Stimulated activated CD4-positive, alpha-beta T cell treated with anti-CD3 and anti-CD28 coated beads, TNF-alpha, amount 100 ng/mL, for 4 hours (primary cell): ENCODE measurements around the gene CLUH.
"Not testable (repeated sequence)": the region's sequence is repeated elsewhere in the genome, so short reads cannot be mapped to it uniquely, and the experiment has no call there.

Experiments
- DNase-seq, 3 experiments: peaks; one replicate each; pipeline ENCODE4 v3.0.0-alpha.2; 2020; ENCODE audit warnings: low read depth in 3 of 3

CLUH gene

GRCh38 chr17:2688351-2689342 lies 22.9 kb downstream of the CLUH start:
- no peak for DNase-seq

GRCh38 chr17:2687074-2687418 lies 24.5 kb downstream of the CLUH start:
- DNase-seq, result no peak

GRCh38 chr17:2685696-2686095 lies 25.9 kb downstream of the CLUH start:
- no peak for DNase-seq

DNA sequence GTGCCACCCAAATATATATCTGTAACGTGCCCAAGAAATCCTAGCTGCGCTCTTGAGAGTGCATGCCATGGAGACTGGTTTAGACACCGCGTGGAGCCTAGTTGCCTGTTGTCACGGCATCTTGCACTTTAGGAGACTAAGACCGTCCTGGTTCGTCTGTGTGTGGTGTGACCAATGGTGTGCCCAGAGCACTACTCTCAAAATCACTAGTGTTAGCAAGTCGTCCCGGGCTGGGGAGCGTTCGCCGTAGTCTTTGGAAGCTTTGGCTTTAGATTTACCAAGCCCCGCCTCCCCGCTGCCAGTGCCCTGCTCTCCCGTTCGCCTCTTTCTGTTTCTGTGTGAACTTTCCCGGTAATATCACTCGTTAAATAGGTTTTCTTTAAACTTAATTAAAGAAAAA lies 27.0 kb downstream of the CLUH start:
- no peak for DNase-seq

GRCh38 chr17:2683912-2684311 lies 27.7 kb downstream of the CLUH start:
- DNase-seq, result no peak

DNA sequence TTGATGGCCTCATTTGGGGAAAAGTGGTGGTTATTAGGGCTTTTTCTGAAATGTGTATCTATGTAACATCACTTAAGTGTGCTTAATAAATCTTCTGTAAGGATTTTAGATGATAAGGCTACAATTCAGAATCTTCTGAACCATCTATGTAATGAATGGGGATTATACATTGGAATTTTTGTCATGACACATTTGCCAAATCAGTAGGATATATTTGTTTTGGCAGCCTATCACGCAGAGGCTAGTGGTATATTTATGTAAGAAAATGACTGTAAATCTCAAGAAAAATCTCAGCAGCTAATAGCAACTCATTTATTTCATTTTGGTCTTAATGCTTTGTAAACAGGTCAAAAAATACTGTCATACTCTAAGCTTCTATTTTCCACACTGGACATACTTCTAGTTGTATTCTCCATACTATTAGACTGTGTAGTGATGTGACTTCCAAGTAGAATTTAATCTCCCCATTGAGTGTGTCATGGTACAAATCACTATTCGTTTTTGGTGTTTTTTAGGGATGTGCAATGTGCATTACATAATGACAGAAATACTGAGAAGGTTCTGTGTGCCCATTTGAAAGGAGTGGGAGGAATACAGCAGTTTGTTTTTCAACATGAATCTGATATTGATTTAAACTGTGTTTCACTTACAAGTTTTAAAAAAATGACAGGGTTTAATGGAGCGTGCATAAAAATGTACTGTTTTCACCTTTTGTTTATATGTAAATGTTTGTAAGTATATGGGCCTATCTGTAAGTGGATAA lies 29.2 kb downstream of the CLUH start:
- no peak for DNase-seq

GRCh38 chr17:2681650-2682049 lies 29.9 kb downstream of the CLUH start:
- DNase-seq, result no peak

GRCh38 chr17:2680961-2681360 lies 30.6 kb downstream of the CLUH start:
- DNase-seq, result no peak

- not testable (repeated sequence) for DNase-seq
These were observed 32.3 kb downstream of the CLUH start for GRCh38 chr17:2679247-2679646.

DNA sequence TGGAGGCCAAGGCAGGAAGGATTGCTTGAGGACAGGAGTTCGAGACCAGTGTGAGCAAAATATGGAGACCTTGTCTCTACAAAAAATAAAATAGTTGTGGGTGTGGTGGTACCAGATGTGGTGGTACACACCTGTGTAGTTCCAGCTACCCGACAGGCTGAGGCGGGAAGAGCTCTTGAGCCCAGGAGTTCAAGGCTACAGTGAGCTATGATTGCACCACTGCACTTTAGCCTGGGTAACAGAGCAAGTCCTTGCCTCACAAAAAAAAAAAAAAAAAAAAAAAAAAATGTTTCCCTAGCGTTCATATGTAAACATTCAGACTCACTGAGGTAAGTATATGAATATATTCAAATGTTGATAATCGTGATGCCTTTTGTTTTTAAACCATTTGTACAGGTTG lies 39.5 kb downstream of the CLUH start:
- no peak for DNase-seq

DNA sequence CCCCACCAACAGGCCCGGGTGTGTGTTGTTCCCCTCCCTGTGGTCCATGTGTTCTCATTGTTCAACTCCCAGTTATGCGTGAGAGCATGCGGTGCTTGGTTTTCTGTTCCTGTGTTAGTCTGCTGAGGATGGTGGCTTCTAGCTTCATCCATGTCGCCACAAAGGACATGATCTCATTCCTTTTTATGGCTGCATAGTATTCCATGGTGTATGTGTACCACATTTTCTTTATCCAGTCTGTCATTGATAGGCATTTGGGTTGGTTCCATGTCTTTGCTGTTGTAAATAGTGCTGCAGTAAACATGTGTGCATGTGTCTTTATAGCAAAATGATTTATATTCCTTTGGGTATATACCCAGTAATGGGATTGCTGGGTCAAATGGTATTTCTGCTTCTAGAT lies 51.2 kb downstream of the CLUH start:
- not testable (repeated sequence) for DNase-seq

DNA sequence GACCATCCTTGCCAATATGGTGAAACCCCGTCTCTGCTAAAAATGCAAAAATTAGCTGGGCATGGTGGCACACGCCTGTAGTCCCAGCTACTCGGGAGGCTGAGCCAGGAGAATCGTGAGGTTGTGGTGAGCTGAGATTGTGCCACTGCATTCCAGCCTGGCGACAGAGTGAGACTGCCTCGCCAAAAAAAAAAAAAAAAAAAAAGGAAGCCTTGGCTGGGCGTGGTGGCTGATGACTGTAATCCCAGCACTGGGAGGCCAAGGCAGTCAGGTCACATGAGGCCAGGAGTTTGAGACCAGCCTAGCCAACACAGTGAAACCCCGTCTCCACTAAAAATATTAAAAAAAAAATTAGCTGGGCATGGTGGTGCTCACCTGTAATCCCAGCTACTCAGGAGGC lies 52.2 kb downstream of the CLUH start:
- not testable (repeated sequence) for DNase-seq

- DNase-seq, result no peak
These were observed 55.3 kb downstream of the CLUH start for GRCh38 chr17:2656283-2656682.

DNA sequence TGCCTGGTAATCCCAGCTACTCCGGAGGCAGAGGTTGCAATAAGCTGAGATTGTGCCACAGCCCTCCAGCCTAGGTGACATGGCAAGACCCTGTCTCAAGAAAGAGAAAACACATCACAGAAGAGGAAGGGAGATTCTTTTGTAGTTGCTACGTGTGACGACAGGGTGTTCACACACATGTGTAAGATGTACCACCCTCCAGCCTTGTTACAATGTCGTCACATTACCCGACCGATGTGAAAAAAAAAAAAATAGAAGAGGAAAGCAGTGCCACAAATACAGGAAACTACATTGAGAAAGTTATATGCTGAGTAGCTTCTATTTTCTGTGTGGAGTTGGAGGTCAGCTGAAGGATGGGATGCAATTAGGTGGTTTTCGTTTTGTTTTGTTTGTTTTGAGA lies 56.0 kb downstream of the CLUH start:
- DNase-seq, result no peak

GRCh38 chr17:2652911-2653310 lies 58.7 kb downstream of the CLUH start:
- not testable (repeated sequence) for DNase-seq

- DNase-seq, result no peak
These were observed 62.4 kb downstream of the CLUH start for GRCh38 chr17:2649191-2649590.

DNA sequence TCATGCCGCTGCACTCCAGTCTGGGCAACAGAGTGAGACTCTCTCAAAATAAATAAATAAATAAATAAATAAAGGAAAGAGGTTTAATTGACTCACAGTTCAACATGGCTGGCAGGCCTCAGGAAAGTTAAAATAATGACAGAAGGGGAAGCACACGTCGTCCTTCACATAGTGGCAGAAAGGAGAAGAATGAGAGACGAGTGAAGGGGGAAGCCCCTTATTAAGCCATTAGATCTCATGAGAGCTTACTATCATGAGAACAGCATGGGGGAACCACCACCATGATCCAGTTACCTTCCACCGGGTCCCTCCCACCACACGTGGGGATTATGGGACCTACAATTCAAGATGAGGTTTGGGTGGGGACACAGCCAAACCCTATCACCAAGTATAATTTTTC lies 63.6 kb downstream of the CLUH start:
- no peak for DNase-seq

DNA sequence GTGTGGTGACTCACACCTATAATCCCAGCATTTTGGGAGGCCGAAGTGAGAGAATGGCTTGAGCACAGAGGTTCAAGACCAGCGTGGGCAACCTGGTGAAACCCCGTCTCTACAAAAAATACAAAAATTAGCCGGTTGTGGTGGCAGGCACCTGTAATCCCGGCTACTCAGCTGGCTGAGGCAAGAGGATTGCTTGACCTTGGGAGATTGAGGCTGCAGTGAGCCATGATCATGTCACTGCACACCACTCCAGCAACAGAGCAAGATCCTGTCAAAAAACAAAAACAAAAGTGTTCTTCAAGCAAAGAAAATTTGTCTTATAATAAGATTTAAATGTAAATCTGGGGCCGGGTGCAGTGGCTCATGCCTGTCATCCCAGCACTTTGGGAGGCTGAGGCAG lies 66.6 kb downstream of the CLUH start:
- DNase-seq, result no peak
